SK-N-MC (cell line): Measurements from ENCODE around the gene EEFSEC.

Experiments used
- EZH2 ChIP-seq: fragments of 200-600 bp; sonication (generic); IDR thresholded peaks from one replicate; pipeline ENCODE4 v1.6.1; 2017; ENCODE audit warnings: antibody characterized with exemption
- POLR2AphosphoS5 ChIP-seq: IDR thresholded peaks from 2 replicates; pipeline ENCODE4 v1.6.1; 2012; ENCODE audit warnings: mild to moderate bottlenecking, low read depth, low read length, borderline replicate concordance

DNA sequence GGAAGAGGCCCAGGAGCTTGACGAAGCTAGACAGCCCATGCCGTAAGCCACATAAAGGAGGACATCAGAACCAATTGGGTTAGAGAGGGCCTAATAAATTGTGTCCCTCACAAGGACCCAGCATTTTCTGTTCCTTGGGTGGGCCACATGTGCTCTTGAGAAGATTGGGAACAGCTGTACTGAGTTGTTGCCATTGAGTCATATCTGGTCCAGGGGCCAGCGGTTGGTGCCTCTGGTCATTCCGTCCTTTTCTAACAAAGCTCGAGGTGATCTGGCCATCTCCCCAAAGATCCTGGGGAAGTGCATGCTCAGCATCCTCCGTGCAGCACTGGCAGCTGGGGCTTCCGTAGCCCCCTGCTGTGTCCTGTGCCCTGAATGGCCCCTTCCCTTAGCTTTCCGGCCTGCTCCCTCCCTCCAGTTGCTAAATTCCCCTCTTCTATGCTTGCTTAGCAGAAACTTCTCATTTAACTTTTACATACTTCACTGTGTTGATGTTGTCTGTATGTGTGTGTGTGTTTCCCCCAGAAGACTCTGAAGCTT, 73.0 kb downstream of the EEFSEC start:
- TF ChIP-seq EZH2 = no peak
- no peak for TF ChIP-seq POLR2AphosphoS5
